Activated CD4-positive, CD25-positive, alpha-beta regulatory T cell treated with anti-CD3 and anti-CD28 coated beads, Interleukin-2, amount 50 U/mL, for 16 hours (primary cell): Measurements from ENCODE around the gene POMP.
A peak's percentile ranks its signal among the peaks of the same experiment; 100 is the strongest.

Source experiments
- DNase-seq: peaks from one replicate; pipeline ENCODE4 v3.0.0-alpha.2; 2020; ENCODE audit warnings: low read depth, low spot score

POMP gene, protein sequence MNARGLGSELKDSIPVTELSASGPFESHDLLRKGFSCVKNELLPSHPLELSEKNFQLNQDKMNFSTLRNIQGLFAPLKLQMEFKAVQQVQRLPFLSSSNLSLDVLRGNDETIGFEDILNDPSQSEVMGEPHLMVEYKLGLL

DNA sequence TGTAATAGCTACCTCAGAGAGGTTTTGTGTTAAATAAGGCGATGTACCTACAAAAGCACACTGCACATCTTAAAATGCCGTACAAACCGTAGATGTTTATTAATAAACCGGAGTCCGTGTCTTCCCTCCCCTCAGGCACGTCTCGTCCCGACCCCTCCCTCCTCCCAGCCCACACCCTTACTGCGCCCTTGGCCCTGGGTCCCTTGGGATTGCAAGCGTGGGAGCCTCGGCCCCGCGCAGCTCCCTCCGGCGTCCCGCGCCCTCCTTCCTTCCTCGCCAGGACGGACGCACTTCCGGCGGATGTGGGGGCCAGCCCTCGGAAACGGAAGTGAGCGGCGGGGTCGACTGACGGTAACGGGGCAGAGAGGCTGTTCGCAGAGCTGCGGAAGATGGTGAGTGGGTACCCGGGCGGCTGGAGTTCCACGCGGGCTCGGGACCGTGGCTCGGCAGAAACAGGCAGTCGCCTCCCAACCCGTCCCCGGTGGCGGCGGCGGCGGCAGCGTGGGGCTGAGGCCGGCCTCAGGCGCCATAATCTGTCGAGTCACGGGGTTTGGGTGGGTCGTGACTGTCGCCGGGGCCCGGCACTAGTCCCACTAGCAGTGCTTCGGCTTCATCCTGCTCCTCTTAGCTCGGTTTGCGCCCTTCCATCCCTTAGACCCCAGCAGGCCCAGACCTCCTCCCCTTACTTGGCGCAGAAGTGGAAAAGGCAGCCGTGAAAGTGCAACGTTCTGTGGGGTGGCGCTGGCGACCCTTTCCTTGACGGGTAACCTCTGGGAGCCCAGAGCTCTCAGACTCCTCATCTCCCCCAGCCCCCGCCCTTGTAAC, at the start of gene POMP:
Gene POMP (plus strand): TSS at position 335 of the 825 bp plus-strand sequence. CDS start 55 bp downstream, at position 390.
- DNase-seq: peak; percentile 91

DNA sequence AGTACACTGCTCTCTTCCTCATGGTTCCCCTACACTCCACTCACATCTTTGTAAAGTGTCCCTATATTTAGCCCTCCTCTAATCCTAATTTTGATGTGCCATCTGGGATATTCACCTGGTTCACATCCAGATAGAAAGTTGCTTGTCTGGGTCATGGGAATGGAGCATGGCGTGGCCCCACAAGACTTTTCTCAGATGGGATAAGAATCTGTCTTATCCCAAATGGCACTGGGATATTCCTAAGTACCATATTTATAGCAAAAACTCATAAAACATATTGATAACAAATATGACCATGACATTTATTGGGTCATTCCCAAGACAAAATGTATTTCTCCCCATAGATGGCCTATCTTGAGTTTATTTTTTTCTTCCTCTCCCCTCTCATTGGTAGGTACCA, 49.5 kb upstream of the POMP start:
- no peak for DNase-seq

DNA sequence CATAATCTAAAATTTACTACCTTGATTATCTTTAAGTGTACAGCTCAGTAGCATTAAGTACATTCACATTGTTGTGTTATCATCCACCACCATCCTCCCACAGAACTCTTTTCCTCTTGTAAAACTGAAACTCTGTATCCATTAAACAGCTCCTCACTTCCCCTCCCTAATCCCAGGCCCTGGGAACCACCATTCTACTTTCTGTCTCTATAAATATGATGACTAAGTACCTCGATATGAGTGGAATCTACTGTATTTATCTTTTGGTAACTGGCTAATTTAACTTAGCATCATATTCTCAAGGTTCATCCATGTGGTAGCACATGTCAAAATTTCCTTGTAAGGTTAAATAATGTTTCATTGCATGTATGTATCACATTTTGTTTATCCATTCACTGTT, 49.0 kb upstream of the POMP start:
- DNase-seq: no peak

DNA sequence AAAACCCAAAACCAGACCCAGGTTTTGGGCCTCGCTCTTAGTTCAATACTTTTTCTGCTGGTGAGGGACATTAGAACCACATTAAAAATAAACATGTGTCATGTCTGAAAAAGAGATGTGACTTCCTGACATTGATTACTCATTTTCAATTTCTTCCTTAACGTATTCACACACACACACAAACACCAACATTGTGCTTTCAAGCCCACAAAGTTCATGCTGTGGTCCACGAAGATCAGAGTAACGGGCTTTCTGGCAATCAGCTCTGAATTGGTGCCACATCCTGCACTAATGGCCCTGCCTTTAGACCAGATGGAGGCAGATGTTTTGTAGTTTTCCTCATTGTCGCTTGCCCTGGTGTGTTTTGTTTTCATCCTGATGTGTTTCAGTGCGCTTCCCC, 47.9 kb upstream of the POMP start:
- DNase-seq: no peak

GRCh38 chr13:28611654-28612131, 47.2 kb upstream of the POMP start:
- no peak for DNase-seq

GRCh38 chr13:28613562-28613961, 45.4 kb upstream of the POMP start:
- DNase-seq: no peak

- DNase-seq: no peak
These were observed 42.9 kb upstream of the POMP start for GRCh38 chr13:28615916-28616446.

GRCh38 chr13:28618230-28618994, 40.5 kb upstream of the POMP start:
- no peak for DNase-seq

- no peak for DNase-seq
These were observed 38.7 kb upstream of the POMP start for GRCh38 chr13:28620011-28620830.

DNA sequence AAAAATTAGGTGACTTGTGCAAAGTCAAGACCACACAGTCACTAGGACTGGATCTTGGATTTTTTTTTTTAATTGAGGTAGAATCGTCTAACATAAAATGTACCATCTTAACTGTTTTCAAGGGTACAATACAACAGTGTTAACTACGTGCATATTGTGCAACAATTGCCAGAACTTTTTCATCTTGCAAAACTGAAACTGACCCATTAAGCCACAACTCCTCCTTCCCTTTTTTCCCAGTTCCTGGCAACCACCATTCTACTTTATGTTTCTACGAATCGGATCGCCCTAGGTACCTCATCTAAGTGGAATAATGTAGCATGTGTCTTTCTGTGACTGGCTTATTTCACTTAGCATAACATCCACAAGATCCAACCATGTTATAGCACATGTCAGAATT, 37.5 kb upstream of the POMP start:
- DNase-seq: no peak

DNA sequence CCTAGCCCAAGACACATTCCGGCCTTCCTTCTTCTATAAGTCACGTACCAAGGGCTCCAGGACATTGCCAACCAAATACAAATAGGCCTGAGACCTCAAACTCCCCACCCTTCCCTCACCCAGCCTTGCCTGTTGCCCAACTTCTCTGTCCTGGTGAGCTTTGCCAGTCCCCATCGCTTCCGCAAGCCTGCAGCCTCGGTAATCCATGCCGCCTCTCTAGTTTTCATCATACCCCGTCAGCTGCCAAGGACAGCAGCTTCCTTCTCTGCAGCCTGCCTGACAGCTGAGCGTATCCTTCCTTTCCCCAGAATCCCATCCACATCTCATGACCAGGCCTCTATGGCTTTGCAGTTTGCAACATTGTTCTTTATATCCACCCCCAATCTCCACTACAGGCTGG, 36.6 kb upstream of the POMP start:
- DNase-seq: no peak

- DNase-seq: no peak
These were observed 34.9 kb upstream of the POMP start for GRCh38 chr13:28623782-28624706.

GRCh38 chr13:28624707-28625432, 34.1 kb upstream of the POMP start:
- no peak for DNase-seq

GRCh38 chr13:28626266-28626665, 32.7 kb upstream of the POMP start:
- DNase-seq: no peak

- DNase-seq: no peak
These were observed 30.7 kb upstream of the POMP start for GRCh38 chr13:28628241-28628640.

- DNase-seq: no peak
These were observed 28.1 kb upstream of the POMP start for GRCh38 chr13:28630869-28631268.

- no peak for DNase-seq
These were observed 27.1 kb upstream of the POMP start for GRCh38 chr13:28631801-28632200.

DNA sequence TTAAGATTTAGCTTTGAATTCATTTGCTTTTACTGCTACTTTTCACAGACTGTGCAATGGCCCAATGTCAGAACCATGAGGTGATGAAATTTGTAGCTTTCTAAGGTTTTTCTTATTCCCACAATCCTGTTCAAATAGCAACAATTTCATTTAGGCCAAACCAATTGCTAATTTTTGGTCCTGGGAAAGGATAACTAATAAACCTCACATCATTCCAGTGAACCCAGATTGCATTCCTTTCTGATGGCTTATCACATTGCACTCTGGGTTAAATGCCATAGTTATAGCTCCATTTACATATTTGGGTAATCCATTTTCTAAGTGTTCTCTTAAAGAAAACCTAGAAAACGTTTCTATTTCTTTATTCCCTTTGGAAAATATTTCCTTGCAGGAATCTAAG, 22.9 kb upstream of the POMP start:
- DNase-seq: no peak

- no peak for DNase-seq
These were observed 22.1 kb upstream of the POMP start for GRCh38 chr13:28636677-28637317.
